Activated CD4-positive, alpha-beta T cell treated with anti-CD3 and anti-CD28 coated beads for 4 hours (primary cell): Measurements from ENCODE around the gene MAP2K3.
"Not testable (repeated sequence)": the region's sequence is repeated elsewhere in the genome, so short reads cannot be mapped to it uniquely, and the experiment has no call there.

ENCODE experiments used
- DNase-seq, 2 donors: peaks; one replicate each; pipeline ENCODE4 v3.0.0-alpha.2; 2020

Gene MAP2K3

DNA sequence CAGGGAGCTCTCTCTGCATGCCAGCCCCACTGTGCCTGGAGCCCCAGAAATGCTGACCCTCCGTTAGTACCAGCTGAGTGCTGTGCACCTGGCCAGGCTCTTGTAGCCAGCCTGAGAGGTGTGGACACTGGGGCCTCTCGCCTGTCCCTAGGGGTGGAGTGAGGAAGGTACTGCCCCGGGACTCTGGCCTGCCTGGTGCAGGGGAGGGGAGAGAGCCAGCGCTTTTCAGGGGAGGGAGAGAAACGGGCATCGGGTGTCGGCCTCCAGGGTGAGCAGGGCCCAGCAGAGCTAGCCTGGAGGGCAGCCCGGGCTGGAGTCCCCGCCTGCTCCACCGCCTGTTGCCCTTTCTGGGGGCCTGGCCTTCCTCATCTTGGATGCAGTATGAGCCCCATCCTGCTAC lies 13.1 kb downstream of the MAP2K3 start:
- DNase-seq = no peak

DNA sequence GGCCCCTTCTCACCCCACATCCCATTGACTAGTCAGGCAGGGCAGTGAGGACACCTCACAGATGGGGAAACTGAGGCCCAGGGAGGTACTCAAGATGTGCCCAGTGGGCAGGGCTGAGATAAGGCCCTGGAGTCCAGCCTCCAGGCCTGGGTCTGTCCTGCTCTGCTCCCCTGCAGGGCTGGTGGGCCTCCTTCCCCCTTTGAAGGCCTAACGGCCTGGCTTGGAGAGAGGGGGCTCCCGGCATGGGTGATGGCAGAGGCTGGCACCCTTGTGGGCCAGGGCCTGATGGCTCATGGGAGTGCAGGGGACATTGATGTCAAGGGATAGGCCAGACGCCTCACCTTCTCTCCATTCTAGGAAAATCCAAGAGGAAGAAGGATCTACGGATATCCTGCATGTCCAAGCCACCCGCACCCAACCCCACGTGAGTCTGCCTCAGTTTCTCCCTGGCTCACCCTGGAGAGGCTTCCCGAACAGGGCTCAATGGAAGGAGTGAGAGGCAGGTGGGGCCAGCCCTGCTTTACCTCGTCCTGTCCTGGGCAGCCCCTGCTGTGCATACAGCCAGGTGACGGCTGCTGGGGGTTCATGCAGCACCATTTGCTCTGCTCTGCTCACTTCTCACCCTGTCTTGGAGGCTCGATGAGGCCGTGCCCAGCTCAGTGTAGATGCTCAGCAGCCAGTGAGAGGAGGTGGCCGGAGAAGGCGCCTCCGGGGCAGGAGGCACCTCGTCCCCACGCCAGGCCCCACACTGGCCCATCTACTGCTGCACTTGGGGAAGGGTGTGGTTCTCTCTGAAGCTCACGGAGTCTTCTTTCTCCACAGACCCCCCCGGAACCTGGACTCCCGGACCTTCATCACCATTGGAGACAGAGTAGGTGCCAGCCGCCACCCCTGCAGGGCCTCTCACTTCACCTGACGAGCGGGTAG lies 13.8 kb downstream of the MAP2K3 start:
- no peak for DNase-seq

DNA sequence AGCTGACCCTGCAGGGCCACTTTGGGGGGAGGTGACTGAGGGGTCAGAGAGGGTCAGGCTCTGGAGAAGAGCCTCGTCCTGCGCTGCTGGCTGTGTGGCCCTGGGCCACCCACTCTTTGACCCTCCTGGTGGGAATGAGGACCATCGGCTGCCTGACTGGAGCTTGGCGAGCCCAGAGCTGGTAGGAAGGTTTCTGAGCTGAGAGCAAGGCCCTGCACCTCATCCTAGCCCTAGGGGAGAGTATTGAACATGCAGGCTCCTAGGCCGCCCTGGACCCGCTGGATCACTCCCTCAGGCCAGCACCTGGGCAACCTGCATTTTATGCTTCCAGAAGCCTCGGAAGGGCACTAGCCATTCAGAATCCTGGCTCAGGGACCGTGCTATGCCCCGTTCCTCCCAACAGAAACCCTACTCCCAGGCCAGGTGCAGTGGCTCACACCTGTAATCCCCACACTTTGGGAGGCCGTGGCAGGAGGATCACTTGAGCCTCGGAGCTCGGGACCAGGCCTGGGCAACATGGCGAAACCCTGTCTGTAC lies 14.5 kb downstream of the MAP2K3 start:
- no peak for DNase-seq

DNA sequence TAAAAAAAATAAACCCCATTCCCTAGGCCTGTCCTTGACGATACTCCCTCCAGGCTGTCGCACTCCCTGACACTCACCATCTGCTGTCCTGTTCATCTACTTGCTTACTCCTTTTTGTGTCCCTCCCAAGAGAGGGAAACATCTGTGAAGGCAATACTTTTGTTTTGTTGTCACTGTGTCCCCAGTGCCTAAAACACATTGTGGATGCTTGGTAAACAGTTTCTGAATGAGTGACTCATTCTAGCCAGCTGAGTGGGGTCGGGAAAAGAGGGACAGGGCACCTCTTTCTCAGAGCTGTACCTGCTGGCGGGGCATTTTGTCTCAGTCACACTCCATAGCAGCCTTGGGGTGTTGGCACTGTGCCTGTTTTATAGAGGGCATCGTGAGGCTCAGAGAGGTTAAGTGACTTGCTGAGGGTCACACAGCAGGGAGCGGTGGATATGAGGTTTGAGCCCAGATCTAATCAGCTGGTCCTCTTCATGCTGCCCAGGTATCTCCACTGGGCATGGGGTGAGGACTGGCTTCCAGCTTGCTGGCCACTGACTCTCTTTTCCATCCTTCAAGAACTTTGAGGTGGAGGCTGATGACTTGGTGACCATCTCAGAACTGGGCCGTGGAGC lies 15.6 kb downstream of the MAP2K3 start:
- DNase-seq = no peak

DNA sequence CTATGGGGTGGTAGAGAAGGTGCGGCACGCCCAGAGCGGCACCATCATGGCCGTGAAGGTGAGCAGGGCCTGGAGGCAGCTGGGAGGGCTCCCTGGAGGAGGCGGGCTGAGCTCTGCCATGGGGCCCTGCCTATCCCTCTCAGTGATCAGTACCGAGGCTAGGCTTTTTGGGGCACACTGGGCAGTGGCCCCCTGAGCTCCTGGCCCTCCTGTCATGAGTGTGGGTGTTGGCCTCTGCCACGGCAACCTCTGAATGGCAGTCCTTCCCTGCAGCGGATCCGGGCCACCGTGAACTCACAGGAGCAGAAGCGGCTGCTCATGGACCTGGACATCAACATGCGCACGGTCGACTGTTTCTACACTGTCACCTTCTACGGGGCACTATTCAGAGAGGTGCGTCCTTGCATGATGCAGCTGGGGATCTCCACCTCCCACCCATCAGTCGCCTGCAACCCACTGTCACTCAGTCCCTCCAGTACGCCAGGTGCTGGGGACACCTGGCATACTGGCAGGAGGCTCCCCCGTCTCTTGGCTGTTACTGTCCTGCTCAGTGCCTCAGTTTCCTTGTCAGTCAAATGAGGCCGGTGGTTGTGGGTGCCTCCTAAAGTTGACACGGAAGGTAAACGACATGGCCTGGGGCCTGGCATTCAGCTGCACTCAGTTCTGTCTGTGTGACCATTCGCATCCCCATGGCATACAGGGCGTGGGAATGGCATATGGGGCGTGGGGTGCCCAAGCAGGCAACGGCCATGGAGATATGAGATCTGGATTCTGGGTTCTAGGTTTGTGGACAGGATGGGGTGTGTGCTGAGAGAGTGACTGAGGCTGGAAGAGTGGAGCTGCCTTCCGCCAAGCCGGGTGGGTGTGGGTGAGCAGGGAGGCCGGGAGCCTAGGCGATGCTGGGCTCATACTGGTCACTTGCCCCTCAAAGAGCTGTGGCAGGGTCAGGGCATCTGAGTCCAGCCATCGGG lies 16.4 kb downstream of the MAP2K3 start:
- no peak for DNase-seq

DNA sequence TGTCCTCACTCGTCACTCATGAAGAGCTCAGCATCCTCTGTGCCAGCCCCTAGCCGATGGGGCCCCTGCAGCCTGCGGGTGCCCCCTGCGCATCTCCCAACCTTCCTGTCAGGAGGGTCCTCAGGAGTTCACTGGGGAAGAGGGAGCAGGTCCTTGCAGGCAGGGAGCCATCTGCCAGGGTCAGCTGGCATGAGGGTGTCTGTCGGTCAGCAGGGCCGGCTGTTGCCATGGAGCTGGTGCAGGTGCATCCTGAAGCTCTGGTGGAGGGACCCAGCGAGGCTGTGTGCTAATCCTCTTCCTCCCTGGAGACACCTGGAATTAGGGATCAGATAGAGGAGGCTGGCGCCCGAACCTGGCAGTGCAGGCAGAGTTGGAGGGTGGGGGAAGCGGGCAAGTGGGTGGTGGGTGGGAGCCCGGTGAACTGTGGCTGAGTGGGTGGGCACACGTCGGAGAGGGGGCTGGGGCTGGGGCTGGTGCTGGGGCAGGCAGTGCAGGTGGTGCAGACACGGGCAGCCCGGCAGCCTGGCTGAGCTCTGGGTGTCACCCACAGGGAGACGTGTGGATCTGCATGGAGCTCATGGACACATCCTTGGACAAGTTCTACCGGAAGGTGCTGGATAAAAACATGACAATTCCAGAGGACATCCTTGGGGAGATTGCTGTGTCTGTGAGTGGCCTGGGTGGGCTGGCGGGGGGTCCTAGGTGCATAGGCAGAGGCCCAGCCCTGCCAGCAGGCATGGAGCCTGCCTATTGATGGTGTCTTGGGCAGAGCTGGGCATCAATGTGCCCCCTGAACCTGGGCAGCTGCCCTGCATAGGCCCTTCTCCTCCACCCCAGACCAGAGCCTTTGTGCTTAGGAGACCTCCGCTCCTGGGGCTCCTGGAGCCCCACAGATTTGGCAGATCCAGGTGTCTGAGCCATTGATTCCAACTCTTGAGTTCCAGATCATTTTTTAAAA lies 17.4 kb downstream of the MAP2K3 start:
- DNase-seq = no peak

DNA sequence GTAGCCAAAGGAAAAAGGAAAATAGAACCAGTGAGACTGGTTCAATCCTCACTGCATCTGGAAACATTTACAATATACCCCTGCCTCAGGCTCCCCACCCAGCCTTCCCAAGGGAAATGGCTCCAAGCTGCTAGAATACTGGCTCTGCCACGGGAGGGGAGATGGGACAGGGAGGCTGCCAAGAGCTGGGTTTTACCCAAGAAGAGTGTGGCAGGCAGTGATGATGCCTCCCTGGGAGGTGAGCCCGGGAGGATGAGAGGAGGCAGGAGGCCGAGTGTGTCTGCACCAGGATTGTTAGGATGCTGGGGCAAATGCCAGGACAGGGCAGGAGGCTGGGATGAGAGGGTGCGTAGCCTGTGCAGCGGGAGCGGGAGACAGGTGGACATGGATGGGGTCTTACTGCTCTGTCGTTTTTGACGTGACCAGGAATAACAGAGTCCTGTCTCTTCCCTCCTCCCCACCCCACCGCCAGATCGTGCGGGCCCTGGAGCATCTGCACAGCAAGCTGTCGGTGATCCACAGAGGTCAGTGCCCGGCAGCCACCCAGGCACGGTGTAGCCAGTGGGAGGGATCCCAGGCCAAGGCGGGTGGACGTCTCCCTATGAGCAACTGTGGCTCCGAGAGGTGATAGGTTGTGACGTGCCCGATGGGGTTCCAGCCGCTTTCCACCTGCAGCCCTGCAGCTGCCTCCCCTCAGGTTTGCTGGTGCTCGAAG lies 18.4 kb downstream of the MAP2K3 start:
- no peak for DNase-seq

DNA sequence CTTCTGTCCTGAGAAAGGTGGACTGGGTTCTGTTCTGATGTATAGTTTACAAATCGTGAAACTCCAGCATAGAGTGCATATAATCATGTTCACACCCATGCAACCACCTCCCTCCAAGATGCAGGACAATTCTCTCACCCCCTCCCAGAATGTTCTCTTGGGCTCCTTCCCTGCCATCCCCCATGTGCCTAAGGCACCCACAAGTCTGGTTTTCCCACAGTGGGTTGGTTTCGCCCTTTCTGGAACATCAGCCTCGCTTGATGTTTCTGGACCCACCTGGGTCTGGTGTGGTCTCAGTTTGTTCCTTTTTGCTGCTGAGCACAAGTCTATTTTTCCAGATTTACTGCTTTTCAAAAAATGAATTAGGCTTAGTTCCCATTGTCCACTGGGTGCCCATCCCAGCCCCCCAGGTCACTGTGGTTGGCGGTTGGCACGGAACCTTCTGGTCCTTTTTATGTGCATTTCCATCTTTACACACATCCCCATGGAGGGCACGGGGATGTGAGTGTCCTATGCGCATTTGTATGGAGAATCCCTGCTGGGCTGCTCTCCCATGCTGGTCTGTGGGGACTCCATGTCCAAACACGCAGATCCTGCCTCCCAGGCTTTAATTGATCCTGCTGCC lies 19.0 kb downstream of the MAP2K3 start:
- DNase-seq = peak in 1 of 2 donors; percentile 0

DNA sequence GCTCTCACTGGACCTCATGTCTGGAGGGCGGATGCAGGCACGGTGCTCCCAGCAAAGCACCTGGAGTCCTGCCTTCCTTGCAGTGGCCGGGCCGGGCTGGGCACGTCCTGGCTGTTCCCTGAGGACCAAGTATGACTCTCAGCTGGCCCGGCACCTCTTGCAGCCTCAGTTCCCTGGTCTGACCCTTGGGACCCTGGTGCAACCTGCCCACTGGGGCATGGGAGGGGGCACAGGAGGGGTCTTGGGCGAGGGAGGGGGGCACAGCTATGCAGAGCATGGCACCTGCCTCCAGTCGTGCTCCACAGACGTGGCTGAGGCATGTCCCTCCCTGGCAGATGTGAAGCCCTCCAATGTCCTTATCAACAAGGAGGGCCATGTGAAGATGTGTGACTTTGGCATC lies 19.6 kb downstream of the MAP2K3 start:
- DNase-seq = peak in 1 of 2 donors; percentile 3

DNA sequence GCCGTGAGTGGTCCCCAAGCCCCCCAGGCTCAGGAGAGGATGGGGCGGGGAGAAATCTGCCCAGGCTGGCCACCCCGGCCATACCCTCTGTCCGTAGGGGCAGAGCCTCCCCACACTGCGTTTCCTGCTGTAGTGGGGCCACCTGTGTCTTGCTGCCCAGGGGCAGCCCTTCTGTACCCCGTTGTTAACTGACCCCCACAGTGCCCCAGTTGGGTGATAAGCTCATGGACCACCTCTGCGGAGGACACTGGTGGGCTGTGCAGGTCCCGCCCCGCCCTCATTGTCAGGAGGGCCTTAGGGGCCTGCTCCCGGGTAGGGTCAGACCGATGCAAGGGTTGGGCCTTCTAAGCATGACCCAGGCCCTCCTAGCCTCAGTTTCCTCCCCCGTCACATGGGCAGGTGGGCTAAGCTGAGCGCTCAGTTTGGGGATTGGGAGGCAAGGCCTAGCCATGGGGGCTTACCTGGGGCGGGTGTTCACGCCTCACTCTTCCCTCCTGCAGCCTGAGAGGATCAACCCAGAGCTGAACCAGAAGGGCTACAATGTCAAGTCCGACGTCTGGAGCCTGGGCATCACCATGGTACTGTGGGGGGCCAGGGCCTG lies 20.1 kb downstream of the MAP2K3 start:
- peak; percentile 0 to 1 for DNase-seq

DNA sequence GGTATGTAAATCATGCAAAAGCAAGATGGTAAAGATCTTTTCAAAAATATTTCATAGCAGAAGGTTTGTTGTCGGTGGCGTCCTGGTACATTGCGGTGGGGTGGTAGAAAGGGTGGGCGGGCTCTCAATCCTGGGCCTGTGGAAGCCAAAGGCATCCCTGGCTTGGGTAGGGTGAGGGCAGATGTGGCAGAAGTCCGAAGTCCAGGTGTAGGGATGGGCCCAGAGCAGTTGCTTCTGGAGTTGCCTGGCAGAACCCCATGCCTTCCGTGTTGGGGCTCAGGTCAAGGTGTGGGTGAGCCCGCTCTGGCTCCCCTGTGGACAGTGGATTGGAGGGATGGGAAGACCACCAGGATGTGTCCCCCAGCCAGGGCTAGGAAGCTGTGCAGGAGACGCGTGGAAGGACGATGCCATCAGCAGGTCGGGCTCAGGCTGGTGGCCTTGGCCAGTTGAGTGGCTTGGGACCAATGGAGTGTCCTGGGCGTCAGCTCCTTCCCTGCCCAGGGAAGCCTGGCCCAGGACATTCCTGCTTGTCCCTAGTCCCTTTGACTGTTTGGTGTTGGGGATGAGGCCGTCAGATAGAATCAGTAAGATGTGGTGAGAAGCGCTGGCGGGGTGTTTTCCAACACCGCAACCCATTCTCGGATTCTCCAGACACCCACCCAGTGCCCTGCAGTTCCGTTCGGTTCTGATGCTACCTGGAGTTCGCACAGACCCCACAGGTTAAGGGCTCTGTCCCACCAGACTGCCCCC lies 21.1 kb downstream of the MAP2K3 start:
- DNase-seq = peak; percentile 0 to 1

DNA sequence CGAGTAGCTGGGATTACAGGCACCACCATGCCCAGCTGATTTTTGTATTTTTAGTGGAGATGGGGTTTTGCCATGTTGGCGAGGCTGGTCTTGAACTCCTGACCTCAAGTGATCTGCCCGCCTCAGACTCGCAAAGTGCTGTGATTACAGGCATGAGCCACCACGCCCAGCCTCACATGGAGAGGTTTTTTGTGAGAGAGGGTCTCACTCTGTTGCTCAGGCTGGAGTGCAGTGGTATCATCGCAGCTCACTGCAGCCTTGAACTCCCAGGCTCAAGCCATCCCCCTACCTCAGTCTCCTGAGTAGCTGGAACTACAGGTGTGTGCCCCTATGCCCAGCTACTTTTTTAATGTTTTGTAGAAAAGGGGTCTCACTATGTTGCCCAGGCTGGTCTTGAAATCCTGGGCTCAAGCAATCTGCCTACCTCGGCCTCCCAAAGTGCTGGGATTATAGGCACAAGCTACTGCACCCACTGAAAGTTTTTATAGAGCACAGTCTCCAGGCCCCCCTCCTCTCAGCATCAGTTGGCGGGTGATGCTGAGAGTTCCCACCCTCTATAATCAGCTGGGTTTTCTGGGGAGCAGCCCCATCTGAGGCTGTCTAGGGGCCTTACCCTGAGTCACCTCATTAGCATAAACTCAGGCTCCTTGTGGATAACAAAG lies 22.2 kb downstream of the MAP2K3 start:
- peak in 1 of 2 donors; percentile 0 for DNase-seq

DNA sequence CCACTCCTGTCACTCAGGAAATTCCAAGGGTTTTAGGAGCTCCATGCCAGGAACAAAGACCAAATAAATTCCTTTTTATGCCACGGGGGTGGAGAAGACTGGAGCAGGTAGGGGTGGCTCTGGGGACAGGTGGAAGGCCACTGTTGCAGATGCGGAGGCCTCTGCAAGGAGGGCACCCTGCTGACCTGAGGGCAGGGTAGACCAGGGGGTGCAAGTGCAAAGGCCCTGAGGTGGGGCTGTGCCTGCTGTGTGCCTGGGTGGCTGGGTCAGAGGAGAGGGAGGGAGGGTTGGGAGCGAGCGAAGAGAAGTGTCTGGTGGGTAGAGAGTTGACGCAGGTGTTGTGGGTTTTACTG lies 22.7 kb downstream of the MAP2K3 start:
- peak in 1 of 2 donors; percentile 1 for DNase-seq

DNA sequence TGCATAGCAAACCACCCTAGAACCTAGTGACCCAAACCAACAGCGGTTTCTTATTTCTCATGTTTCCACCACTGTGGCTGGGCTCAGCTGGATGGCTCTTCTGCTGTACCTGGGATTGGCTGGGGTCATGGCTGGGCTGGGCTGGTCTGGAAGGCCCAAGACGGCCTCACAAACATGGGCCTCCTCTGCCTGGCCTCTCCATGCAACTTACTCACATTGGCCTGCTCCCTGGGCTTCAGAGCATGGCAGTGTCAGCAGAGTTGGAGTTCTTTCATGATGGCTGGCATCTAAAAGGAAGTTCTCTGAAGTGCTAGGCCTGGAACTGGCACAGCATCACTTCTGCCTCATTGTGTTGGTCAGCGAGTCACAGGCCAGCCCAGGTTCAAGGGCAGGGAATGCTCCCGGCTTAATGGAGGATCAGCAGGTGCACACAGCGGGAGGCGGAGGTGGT lies 24.4 kb downstream of the MAP2K3 start:
- peak in 1 of 2 donors; percentile 0 for DNase-seq

DNA sequence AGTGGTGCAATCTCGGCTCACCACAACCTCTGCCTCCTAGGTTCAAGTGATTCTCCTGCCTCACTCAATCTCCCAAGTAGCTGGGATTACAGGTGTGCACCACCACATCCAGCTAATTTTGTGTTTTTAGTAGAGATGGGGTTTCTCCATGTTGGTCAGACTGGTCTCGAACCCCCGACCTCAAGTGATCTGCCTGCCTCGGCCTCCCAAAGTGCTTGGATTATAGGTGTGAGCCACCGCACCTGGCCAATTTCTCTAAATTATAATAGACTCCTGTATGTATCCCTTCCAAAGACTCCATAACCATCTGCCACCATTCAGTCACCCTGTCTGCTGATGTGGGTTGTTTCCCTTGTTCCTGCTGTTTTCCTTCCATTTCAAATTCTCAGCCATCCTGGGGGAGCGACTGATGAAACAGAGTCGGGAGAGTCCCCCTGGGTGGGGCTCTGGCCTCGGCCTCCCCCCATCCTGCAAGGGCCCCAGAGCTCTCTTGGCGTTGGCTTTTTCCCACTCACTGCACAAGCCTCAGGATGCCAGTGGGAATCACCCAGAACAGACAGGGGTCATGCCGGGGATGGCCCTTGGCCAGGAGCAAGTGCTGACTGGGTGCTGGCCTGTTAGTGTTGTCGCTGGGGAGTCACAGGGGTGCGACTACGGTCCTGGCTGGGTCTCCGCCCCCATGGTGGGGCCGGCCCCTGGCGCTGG lies 25.7 kb downstream of the MAP2K3 start:
- DNase-seq = peak in 1 of 2 donors; percentile 1

DNA sequence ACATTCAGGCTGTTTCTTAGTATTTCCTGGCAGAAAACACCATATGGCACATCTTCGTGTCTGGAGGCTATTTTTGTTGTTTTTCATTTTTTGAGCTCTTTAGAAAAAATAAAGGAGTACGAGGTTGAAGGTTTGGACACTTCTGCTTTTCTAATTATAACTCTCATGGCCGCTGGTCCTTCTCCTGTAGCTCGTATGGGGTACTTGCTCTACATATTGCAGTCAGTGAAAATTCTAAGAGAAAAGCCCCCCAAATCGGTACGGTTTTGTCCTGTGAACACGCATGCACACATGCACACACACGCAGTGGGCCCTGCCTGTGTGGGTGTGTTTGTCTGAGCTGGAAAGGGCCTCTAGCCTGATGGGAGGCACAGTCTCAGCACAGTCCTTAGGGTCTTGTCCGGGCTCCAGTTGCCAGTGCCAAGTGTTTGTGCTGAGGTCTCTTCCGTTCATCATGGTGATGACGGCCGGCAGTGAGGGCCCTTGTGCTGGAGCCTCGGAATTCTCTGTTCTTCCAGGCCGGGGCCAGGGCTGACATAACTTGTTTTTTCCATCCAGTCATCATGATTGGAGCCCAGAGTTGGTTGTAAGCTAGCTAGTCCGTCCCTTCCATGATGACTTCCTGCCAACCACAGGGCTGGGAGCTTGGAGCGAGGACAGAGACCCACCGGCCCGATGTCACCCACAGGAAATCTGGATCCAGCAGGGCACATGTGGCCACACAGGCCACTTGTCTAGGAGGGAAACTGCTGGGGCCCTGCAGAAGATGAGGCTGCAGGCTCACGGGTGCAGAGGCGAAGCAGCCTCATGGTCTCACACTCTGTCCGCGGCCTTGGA lies 26.5 kb downstream of the MAP2K3 start:
- DNase-seq = not testable (repeated sequence)

DNA sequence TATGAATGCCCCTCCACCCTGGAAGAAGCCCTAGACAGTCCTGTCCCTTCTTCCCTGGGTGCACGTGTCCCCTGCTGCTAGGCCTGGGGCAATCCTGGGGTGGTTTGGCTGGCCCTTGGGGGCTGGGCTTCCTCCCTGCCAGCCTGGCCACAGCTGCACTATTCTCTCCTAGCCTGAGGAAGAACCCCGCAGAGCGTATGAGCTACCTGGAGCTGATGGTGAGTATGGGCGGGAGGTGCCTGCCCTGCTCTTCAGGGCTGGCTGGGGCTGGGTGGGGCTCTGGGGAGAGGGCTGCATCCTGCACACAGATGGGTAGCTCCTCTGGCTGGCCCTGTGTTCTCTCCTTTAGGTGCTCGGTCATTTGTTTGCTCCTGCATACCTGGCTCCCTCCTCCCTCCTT lies 28.8 kb downstream of the MAP2K3 start:
- no peak for DNase-seq
